H9 (cell line): ENCODE measurements around the gene YPEL1. TPM values are rescaled to one million over a fixed set of nuclear protein-coding genes. Genes with fewer than 3 reads are reported as not detected.

ENCODE experiments used
- DNase-seq: peaks from one replicate; pipeline ENCODE4 v3.0.0-alpha.2; 2017
- H2AFZ ChIP-seq: one replicate; pipeline ENCODE4 v1.6.1; 2013; ENCODE audit warnings: mild to moderate bottlenecking, low read length, control low read depth, moderate library complexity
- H2AK5ac ChIP-seq: 2 replicates; pipeline ENCODE4 v1.6.1; 2013; ENCODE audit warnings: low read length, control low read depth, mixed read lengths; ENCODE audit not compliant: insufficient read length
- H2BK120ac ChIP-seq: one replicate; pipeline ENCODE4 v1.6.1; 2013; ENCODE audit warnings: low read depth, mild to moderate bottlenecking, low read length, control low read depth, inconsistent platforms; ENCODE audit not compliant: poor library complexity, severe bottlenecking
- H2BK12ac ChIP-seq: 2 replicates; pipeline ENCODE4 v1.6.1; 2013; ENCODE audit warnings: low read length, control low read depth, mixed read lengths, low read depth; ENCODE audit not compliant: insufficient read length
- H2BK15ac ChIP-seq: 2 replicates; pipeline ENCODE4 v1.6.1; 2013; ENCODE audit warnings: low read depth, low read length, control low read depth
- H2BK20ac ChIP-seq: one replicate; pipeline ENCODE4 v1.6.1; 2013; ENCODE audit warnings: low read depth, mild to moderate bottlenecking, low read length, control low read depth, inconsistent platforms; ENCODE audit not compliant: poor library complexity, severe bottlenecking
- H2BK5ac ChIP-seq: 2 replicates; pipeline ENCODE4 v1.6.1; 2013; ENCODE audit warnings: low read length, control low read depth, mixed read lengths; ENCODE audit not compliant: insufficient read length
- H3K14ac ChIP-seq: 2 replicates; pipeline ENCODE4 v1.6.1; 2013; ENCODE audit warnings: low read length, control low read depth; ENCODE audit not compliant: insufficient read depth
- H3K18ac ChIP-seq: 2 replicates; pipeline ENCODE4 v1.6.1; 2013; ENCODE audit warnings: low read depth, mild to moderate bottlenecking, mixed read lengths, low read length, control low read depth; ENCODE audit not compliant: insufficient read length
- H3K23ac ChIP-seq: 2 replicates; pipeline ENCODE4 v1.6.1; 2013; ENCODE audit warnings: low read length, control low read depth, mixed read lengths, low read depth; ENCODE audit not compliant: insufficient read length
- H3K23me2 ChIP-seq: 2 replicates; pipeline ENCODE4 v1.6.1; 2013; ENCODE audit warnings: low read depth, mild to moderate bottlenecking, mixed read lengths, low read length, control low read depth; ENCODE audit not compliant: insufficient read length, poor library complexity, severe bottlenecking
- H3K27ac ChIP-seq: 2 replicates; pipeline ENCODE4 v1.5.1; 2013; ENCODE audit warnings: low read length, control low read depth, mixed read lengths, low read depth; ENCODE audit not compliant: insufficient read length
- H3K27me3 ChIP-seq: 2 replicates; pipeline ENCODE4 v1.6.1; 2013; ENCODE audit warnings: low read length, control low read depth, inconsistent platforms; ENCODE audit not compliant: insufficient read depth
- H3K4ac ChIP-seq: 2 replicates; pipeline ENCODE4 v1.6.1; 2013; ENCODE audit warnings: low read depth, mild to moderate bottlenecking, control low read depth, inconsistent platforms, low read length, moderate library complexity
- H3K4me1 ChIP-seq: 2 replicates; pipeline ENCODE4 v1.6.1; 2013; ENCODE audit warnings: low read length, control low read depth, inconsistent platforms; ENCODE audit not compliant: insufficient read depth
- H3K4me2 ChIP-seq: 2 replicates; pipeline ENCODE4 v1.6.1; 2013; ENCODE audit warnings: low read length, control low read depth, mixed read lengths; ENCODE audit not compliant: insufficient read length, insufficient read depth
- H3K56ac ChIP-seq: 2 replicates; pipeline ENCODE4 v1.6.1; 2013; ENCODE audit warnings: low read depth, mild to moderate bottlenecking, mixed read lengths, low read length, control low read depth; ENCODE audit not compliant: insufficient read length
- H3K79me1 ChIP-seq: 2 replicates; pipeline ENCODE4 v1.6.1; 2013; ENCODE audit warnings: low read depth, mild to moderate bottlenecking, moderate library complexity, low read length, control low read depth, inconsistent platforms; ENCODE audit not compliant: insufficient read depth, poor library complexity, severe bottlenecking
- H3K79me2 ChIP-seq: 2 replicates; pipeline ENCODE4 v1.6.1; 2013; ENCODE audit warnings: low read length, control low read depth, inconsistent platforms; ENCODE audit not compliant: insufficient read depth
- H3K9ac ChIP-seq: 2 replicates; pipeline ENCODE4 v1.6.1; 2013; ENCODE audit warnings: low read length, control low read depth, mixed read lengths; ENCODE audit not compliant: insufficient read length; ENCODE audit errors: extremely low read depth
- H3K9me3 ChIP-seq: one replicate; pipeline ENCODE4 v1.6.1; 2013; ENCODE audit warnings: low read depth, low read length, inconsistent platforms; ENCODE audit not compliant: control insufficient read depth
- H3T11ph ChIP-seq: one replicate; pipeline ENCODE4 v1.6.1; 2013; ENCODE audit warnings: mild to moderate bottlenecking, low read length, control low read depth, inconsistent platforms
- H4K20me1 ChIP-seq: one replicate; pipeline ENCODE4 v1.6.1; 2013; ENCODE audit not compliant: control insufficient read depth, insufficient read length, insufficient read depth
- H4K5ac ChIP-seq: 2 replicates; pipeline ENCODE4 v1.6.1; 2013; ENCODE audit warnings: low read depth, mild to moderate bottlenecking, mixed read lengths, low read length, control low read depth; ENCODE audit not compliant: insufficient read length
- H4K8ac ChIP-seq: replicated peaks from 2 replicates; pipeline ENCODE4 v1.6.1; 2013; ENCODE audit warnings: low read length, control low read depth, mixed read lengths, low read depth; ENCODE audit not compliant: insufficient read length
- H4K91ac ChIP-seq: 2 replicates; pipeline ENCODE4 v1.6.1; 2013; ENCODE audit warnings: low read depth, mild to moderate bottlenecking, moderate library complexity, mixed read lengths, low read length, control low read depth; ENCODE audit not compliant: insufficient read length
- H3K27ac Mint-ChIP-seq, 3 experiments: 2 replicates in 2 of 3; 3 replicates in 1 of 3; pipeline ENCODE4 v1.8.0; 2020 to 2021; ENCODE audit warnings: mixed read lengths in 3 of 3, mild to moderate bottlenecking in 1 of 3, moderate library complexity in 1 of 3
- H3K27me3 Mint-ChIP-seq: 2 replicates; pipeline ENCODE4 v1.8.0; 2021; ENCODE audit warnings: low read depth, mild to moderate bottlenecking, moderate library complexity, mixed read lengths
- H3K36me3 Mint-ChIP-seq, 3 experiments: 2 replicates in 2 of 3; 3 replicates in 1 of 3; pipeline ENCODE4 v1.8.0; 2020 to 2021; ENCODE audit warnings: low read depth in 3 of 3, mixed read lengths in 3 of 3; ENCODE audit not compliant: insufficient read depth in 1 of 3
- H3K4me1 Mint-ChIP-seq, 2 experiments: 2 replicates each; pipeline ENCODE4 v1.8.0; 2020; ENCODE audit warnings: mixed read lengths in 2 of 2
- H3K4me3 Mint-ChIP-seq, 2 experiments: 2 replicates in 1 of 2; 3 replicates in 1 of 2; pipeline ENCODE4 v1.8.0; 2020 to 2021; ENCODE audit warnings: mild to moderate bottlenecking in 2 of 2, mixed read lengths in 2 of 2, moderate library complexity in 1 of 2
- H3K9me3 Mint-ChIP-seq, 2 experiments: 2 replicates in 1 of 2; 3 replicates in 1 of 2; pipeline ENCODE4 v1.8.0; 2020; ENCODE audit warnings: mild to moderate bottlenecking in 2 of 2, mixed read lengths in 2 of 2, moderate library complexity in 1 of 2
- WGBS: extraction: QIAGEN DNeasy Blood & Tissue Kit; methylation state at CpG from one replicate; pipeline ENCODE4 v1.1.7; 2013; ENCODE audit warnings: missing lambda C conversion rate, low lambda C conversion rate, mixed read lengths; ENCODE audit not compliant: insufficient read length; ENCODE audit errors: extremely low coverage; 5-methylcytosine and 5-hydroxymethylcytosine counted together
- total RNA-seq: library from RNA; stranded (reverse); gene quantifications from 2 replicates; pipeline ENCODE4 v1.2.1, GENCODE V29; 2021
- TF ChIP-seq, protein P1 (sequence below): fragments of 200-600 bp; sonication (generic); conservative IDR thresholded peaks from 3 replicates; pipeline ENCODE4 v1.8.0; 2021; ENCODE audit warnings: antibody characterized with exemption, mild to moderate bottlenecking

The YPEL1 gene
- total RNA-seq, 1 experiment from 2014 or later = 5.4 TPM

DNA sequence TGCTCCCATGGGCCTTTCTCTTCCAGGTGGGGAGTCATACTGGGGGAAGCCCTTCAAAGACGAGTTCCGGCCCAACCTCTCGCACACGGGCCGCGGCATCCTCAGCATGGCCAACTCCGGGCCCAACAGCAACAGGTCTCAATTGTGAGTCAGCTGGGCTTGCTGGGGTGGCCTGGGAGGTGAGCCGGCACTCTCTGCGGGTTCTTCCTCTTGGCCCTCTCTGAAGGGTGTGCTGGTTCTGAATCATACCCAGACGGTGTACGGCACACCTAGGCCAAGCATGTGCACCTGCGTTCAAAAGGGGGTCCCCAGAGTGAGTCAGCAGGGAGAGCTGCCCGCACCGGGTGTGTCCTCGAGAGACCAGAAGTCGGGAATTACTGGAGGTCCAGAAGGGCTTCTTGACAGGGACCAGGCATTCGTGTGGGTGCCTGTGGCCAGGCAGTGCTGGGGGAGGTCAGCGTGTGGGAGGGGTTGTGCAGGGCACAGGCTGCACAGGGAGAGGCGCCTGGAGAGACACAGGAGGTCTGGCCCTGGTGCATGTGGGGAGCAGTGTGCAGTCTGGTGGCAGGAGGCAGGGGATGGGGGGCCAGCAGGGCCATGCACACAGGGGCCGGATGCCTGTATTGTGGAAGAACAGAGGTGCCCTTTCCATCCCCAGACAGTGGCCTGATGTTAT, 46.8 kb downstream of the YPEL1 start:
- Histone ChIP-seq H3K18ac (no peak overlapping the region), H3K23me2 (no peaks in the 10 kb centered on the region), H3K9ac (no peak overlapping the region), H2BK5ac (no peak overlapping the region), H3K79me2 (no peaks in the 10 kb centered on the region), H3K23ac (no peak overlapping the region), H3K56ac (no peak overlapping the region), H2BK120ac (no peak overlapping the region), H2AK5ac (no peak overlapping the region), H4K5ac (no peak overlapping the region), H3K27ac (no peak overlapping the region), H4K20me1 (no peaks in the 10 kb centered on the region), H2AFZ (no peak overlapping the region), H3T11ph (no peak overlapping the region), H3K27me3 (no peaks in the 10 kb centered on the region), H3K4me2 (no peak overlapping the region), H4K91ac (no peak overlapping the region), H3K14ac (no peak overlapping the region), H3K4me1 (no peaks in the 10 kb centered on the region), H3K79me1 (no peaks in the 10 kb centered on the region), H2BK12ac (no peak overlapping the region), H2BK15ac (no peak overlapping the region), H4K8ac (no peak overlapping the region), H3K4ac (no peak overlapping the region), H2BK20ac (no peak overlapping the region), H3K9me3 (no peaks in the 10 kb centered on the region)
- no CpG with 5 or more reads among the region's 20 CpGs for WGBS
- Mint-ChIP-seq H3K36me3 (peaks cover 15 to 29% (median 26%) of the 10 kb centered on the region in 3 experiments), H3K4me3 (no peak overlapping the region), H3K4me1 (no peaks in the 10 kb centered on the region), H3K27ac (no peak overlapping the region), H3K9me3 (no peaks in the 10 kb centered on the region), H3K27me3 (no peaks in the 10 kb centered on the region)
- no peak for DNase-seq
- TF ChIP-seq, protein P1, sequence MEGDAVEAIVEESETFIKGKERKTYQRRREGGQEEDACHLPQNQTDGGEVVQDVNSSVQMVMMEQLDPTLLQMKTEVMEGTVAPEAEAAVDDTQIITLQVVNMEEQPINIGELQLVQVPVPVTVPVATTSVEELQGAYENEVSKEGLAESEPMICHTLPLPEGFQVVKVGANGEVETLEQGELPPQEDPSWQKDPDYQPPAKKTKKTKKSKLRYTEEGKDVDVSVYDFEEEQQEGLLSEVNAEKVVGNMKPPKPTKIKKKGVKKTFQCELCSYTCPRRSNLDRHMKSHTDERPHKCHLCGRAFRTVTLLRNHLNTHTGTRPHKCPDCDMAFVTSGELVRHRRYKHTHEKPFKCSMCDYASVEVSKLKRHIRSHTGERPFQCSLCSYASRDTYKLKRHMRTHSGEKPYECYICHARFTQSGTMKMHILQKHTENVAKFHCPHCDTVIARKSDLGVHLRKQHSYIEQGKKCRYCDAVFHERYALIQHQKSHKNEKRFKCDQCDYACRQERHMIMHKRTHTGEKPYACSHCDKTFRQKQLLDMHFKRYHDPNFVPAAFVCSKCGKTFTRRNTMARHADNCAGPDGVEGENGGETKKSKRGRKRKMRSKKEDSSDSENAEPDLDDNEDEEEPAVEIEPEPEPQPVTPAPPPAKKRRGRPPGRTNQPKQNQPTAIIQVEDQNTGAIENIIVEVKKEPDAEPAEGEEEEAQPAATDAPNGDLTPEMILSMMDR = no peak
